GM21367 (cell line): Measurements from ENCODE around the gene CRK.

Source experiments
- ATAC-seq: cut with Tn5 transposase; IDR thresholded peaks from one replicate; pipeline ENCODE4 v1.9.1; 2021; ENCODE audit not compliant: unreplicated experiment

The CRK gene

GRCh38 chr17:1455797-1456599 lies at the start of gene CRK:
Gene CRK (minus strand): TSS chr17:1456232. CDS start chr17:1456117, 115 bp downstream.
- ATAC-seq: peak; percentile 75

- ATAC-seq: no peak
Measured at GRCh38 chr17:1505586-1505985, 49.6 kb upstream of the CRK start.

DNA sequence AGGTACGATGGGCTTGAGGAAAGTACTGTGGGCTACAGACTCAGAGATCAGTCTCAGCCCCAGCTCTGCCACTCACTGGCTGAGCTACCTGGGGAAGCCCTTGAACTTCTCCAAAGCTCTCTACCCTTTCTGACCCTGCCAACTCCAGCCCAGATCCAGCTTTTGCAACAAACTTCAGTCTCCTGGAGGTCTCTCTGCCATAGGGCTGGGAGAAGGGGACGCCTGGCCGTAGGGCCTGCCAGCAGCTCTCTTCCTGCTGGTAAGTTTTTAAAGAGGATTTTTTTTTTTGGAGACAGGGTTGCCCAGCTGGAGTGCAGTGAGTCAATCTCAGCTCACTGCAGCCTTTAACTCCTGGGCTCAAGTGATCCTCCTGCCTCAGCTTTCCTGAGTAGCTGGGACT lies 48.8 kb upstream of the CRK start:
- ATAC-seq: no peak

GRCh38 chr17:1503699-1504098 lies 47.7 kb upstream of the CRK start:
- ATAC-seq: no peak

DNA sequence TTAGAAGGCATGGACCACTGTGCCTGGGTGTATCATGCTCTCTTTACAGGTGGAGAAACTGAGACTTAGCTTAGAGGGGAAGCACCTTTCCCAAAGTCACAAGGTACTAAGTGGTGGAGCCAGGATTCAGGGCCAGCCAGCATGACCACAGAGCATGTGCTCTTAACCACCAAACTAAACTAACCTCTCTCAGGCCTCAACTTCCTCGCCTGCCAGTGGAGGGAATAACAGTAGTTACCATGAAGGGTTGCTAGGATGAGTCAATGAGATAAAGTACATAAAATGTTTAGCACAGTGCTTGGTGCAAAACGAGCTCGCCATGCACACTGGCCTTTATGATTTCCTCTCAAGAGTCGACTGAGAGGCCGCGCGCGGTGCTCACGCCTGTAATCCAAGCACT lies 42.8 kb upstream of the CRK start:
- no peak for ATAC-seq

DNA sequence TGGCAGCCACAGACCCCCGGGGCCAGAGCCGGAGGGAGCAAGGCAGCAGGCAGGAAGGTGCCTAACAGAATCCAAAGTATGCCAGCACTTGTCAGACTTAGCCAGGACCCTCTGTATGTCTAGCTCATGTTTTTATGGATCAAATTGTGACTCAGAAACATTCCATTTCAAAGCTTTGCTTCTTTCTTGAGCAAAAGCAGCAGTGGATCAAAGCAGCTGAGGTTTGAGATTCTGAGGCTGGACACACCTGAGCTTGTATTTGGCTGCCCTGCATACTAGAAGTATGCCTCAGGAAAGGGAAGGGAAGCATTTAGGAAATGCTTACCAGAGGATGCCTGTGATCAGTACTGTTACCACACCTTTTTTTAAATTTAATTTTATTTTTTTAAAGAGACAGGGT lies 42.2 kb upstream of the CRK start:
- ATAC-seq: no peak

GRCh38 chr17:1497831-1498230 lies 41.8 kb upstream of the CRK start:
- ATAC-seq: no peak

DNA sequence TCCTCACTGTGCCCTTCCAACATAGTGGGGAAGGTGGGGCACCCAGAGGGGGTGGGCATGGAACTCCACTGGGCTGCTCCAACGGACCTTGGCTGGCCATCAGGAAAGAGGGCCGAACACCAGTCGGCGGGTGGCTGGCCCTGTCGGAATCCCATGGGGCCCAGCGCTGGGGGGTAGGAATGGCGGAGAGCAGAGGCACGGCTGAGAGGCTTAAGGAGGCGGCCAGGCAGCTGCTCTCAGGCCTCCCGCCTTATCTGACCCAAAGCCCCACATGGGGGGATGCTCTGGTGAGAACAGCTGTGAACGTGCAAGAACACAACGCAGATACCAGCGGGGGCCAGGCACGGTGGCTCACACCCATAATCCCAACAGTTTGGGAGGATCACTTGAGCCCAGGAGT lies 40.8 kb upstream of the CRK start:
- no peak for ATAC-seq

- ATAC-seq: no peak
Measured at GRCh38 chr17:1495265-1495989, 39.4 kb upstream of the CRK start.

DNA sequence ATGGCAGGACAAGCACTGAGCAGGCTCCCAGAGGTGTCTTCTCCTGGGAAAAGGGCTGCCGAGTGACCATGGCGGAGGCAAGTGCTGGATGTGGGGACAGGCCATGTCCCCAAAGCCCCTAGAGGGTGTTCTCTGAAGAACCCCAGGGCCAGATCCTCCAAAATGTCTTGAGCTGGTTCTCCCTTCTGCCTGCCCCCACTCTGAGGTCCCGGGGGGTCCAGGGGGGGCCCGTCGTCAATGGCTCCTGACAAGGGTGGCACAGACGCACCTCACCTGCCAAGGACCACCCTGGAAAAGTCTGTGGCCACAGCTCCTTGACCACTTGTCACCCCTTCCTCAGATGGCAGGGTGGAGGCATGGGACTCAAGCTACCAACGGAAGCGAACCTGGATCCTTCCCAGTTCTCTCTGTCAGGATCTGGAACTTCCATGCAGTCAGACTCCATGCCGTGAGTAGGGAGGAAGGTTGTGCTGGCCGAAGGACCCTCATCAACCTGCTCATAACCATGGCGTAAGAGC lies 38.8 kb upstream of the CRK start:
- ATAC-seq: no peak

DNA sequence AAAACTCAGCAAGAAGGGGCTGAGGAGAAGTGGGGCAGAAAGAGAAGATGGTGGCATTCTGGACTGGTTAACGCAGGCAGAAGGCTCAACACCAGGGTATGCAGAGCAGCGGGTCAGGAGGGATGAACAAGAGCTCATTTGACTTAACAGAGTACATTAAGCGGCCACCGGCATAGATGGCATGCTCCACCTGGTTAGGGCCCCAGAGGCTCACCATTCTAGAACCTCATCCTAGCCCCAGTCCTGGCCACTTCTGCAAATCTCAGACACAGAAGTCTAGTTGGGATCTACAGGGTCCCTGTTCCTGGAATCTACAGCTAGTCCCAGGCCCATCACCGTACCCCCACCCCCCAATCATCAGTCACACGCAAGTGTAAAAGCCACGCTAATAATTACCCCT lies 38.2 kb upstream of the CRK start:
- no peak for ATAC-seq

GRCh38 chr17:1493291-1493980 lies 37.4 kb upstream of the CRK start:
- ATAC-seq: no peak

DNA sequence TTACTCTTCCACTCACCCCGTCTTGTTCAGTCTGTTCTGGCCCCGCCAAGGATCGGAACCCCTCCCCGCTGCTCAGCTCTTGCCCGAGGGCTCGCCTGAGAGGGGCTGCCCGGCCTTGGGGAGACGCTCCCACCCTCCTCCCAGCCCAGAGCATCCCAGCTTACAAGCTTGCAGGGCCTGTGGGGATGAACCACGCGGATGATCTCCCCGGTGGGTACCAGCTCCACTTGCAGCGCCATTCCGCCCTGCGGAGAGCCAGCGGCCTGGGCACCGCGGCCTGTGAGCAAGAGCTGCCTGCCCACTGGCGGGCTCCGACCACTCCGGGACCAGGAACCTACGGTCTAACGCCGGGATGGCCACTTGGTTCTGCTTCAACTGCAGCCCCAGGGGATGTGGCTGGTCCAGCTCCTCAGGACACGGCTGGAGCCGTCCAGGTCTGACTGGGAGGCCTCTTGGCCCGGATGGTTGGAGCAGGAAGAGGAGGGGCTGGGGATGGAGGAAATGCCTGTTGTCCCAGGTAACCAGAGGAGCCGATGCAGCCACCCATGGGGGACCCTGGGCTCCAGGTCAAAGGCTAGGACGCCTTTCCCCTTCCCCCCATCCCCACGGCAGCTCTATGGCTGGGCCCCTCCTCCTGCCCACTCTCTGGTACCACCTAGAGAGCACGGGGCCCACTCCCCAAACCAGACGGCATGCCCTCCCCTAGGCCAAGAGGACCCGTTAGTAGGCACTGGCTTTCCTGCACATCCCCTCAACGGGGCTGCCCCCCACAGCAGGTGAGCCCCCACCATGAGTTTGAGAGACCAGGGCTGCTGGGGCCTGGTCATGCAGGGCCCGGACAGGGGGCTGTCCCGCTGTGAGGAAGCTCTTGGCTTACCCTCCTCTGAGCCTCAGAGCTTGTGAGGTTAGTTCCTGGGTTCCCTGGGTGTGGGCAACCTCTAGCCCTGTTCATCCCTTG lies 36.5 kb upstream of the CRK start, which contains the start of gene MYO1C:
MYO1C (minus strand) TSS at position 438 of the 958 bp plus-strand sequence; CDS start at position 239, 199 bp downstream.
- ATAC-seq: no peak

GRCh38 chr17:1491443-1492248 lies 35.6 kb upstream of the CRK start:
- ATAC-seq: no peak

DNA sequence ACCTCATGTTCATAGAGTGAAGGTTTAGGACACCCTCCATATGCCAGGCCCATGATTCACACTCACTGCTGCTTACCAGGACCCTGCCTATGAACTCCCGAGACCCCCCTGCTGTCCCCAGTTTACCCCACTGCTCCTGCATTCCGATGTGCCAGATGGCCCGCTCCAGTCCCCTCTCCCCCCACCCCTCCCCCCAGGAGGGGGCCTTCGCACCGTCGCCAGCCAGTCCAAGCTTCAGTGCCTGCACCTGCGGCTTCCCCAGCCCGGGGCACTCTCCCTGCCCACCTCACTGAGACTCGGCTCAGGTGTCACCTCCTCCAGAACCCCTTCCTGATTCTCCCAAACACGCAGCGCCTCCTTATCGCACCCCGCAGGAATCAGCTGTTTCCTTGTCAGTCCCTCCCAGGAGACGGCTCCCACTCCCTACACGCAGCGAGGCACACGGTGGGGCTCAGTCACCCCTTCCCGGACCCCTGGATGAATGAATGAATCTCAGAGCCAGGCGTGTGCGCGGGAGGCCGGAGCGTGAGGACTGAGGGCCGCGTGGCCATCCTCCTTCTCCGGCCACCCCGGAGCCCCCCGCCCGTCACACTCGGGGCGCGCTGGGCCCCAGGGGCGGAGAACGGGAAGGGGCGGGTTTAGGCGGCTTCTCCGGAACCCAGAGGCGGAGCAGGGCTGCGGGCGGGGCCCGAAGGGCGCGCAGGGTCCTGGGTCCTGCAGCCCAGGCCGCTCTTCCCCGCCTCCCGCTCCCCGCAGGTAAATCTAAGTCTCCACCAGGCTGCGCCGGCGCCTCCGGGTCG lies 34.8 kb upstream of the CRK start:
- ATAC-seq: no peak

GRCh38 chr17:1488826-1489270 lies 32.8 kb upstream of the CRK start:
- no peak for ATAC-seq

DNA sequence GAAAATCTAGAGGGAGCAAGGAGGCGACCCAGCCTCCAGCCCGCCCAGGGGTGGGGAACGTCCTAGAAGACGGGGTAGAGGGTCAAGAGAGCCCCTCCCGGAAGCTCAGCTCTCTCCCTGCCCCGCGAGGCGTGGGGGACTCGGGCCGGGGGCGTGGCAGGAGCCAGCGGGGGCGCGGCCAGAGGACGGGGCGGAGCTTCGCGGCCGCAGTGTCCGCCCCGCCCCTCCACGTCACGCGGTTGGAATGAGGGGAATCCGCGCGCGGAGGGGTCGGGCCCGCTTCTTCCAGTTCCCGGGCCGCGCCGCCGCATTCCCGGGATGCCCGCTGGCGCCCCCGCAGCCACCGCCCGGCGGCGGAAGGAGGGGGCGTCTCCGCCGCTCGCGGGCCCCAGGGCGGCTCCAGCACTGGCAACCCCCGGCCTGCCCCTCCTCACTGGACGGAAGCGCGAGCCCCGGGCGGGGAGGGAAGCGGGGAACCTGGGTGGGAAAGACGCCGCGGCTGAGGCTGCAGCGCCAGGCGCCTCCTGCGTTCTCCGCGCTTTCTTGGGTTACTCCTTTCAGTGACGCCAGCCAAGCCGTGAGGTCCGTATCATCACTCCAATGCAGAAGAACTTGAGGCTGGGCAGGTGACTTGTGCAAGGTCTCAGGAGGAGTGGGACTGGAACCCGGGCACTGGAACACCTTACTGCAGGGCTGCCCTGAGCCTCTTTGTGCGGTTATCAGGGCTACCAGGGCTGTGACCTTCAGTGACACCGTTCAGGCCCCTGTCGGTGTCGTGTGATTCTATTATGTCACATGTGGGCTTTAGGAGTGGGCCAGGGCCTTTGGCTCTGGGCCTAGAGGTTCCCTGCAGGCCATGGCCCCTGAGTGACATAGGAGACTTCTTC lies 32.1 kb upstream of the CRK start:
- ATAC-seq: no peak
